ENCODE results near the gene COL9A2. TPM values are rescaled to one million over a fixed set of nuclear protein-coding genes. Genes with fewer than 3 reads are reported as not detected.

The COL9A2 gene
- total RNA-seq, 1 donor from 2014 or later: 3.3 TPM

- Mint-ChIP-seq H3K4me3 (ENCODE audit: unreplicated experiment) (no peak overlapping the region), H3K4me1 (ENCODE audit: low read depth, unreplicated experiment) (no peaks in the 10 kb centered on the region), H3K27me3 (ENCODE audit: unreplicated experiment) (peaks cover 10% of the 10 kb centered on the region), H3K36me3 (ENCODE audit: unreplicated experiment) (no peaks in the 10 kb centered on the region), H3K27ac (ENCODE audit: unreplicated experiment) (no peak overlapping the region), H3K9me3 (ENCODE audit: unreplicated experiment) (peaks cover 2% of the 10 kb centered on the region)
- no peak for TF ChIP-seq CTCF (IDR thresholded peaks at IDR 0.05; ENCODE audit: partially characterized antibody, unreplicated experiment)
- no peak for DNase-seq
Measured at GRCh38 chr1:40301066-40301465, 16.0 kb downstream of the COL9A2 start.

GRCh38 chr1:40300651-40301050 is 16.4 kb downstream of the COL9A2 start:
- no peak for TF ChIP-seq CTCF (IDR thresholded peaks at IDR 0.05; ENCODE audit: partially characterized antibody, unreplicated experiment)
- Mint-ChIP-seq H3K4me1 (ENCODE audit: low read depth, unreplicated experiment) (no peaks in the 10 kb centered on the region), H3K4me3 (ENCODE audit: unreplicated experiment) (no peak overlapping the region), H3K9me3 (ENCODE audit: unreplicated experiment) (peaks cover 2% of the 10 kb centered on the region), H3K27ac (ENCODE audit: unreplicated experiment) (no peak overlapping the region), H3K27me3 (ENCODE audit: unreplicated experiment) (peaks cover 10% of the 10 kb centered on the region), H3K36me3 (ENCODE audit: unreplicated experiment) (no peaks in the 10 kb centered on the region)
- no peak for DNase-seq

- TF ChIP-seq CTCF (IDR thresholded peaks at IDR 0.05; ENCODE audit: partially characterized antibody, unreplicated experiment): no peak
- Mint-ChIP-seq H3K27ac (ENCODE audit: unreplicated experiment) (no peak overlapping the region), H3K36me3 (ENCODE audit: unreplicated experiment) (no peaks in the 10 kb centered on the region), H3K4me3 (ENCODE audit: unreplicated experiment) (no peak overlapping the region), H3K4me1 (ENCODE audit: low read depth, unreplicated experiment) (no peaks in the 10 kb centered on the region), H3K9me3 (ENCODE audit: unreplicated experiment) (peaks cover 2% of the 10 kb centered on the region), H3K27me3 (ENCODE audit: unreplicated experiment) (peaks cover 10% of the 10 kb centered on the region)
- no peak for DNase-seq
Measured at GRCh38 chr1:40300249-40300567, 16.9 kb downstream of the COL9A2 start.

GRCh38 chr1:40299366-40300248 is 17.5 kb downstream of the COL9A2 start:
- Mint-ChIP-seq H3K27me3 (ENCODE audit: unreplicated experiment) (peaks cover 10% of the 10 kb centered on the region), H3K4me1 (ENCODE audit: low read depth, unreplicated experiment) (no peaks in the 10 kb centered on the region), H3K27ac (ENCODE audit: unreplicated experiment) (no peak overlapping the region), H3K4me3 (ENCODE audit: unreplicated experiment) (no peak overlapping the region), H3K36me3 (ENCODE audit: unreplicated experiment) (no peaks in the 10 kb centered on the region), H3K9me3 (ENCODE audit: unreplicated experiment) (peaks cover 2% of the 10 kb centered on the region)
- no peak for DNase-seq
- no peak for TF ChIP-seq CTCF (IDR thresholded peaks at IDR 0.05; ENCODE audit: partially characterized antibody, unreplicated experiment)

- no peak for TF ChIP-seq CTCF (IDR thresholded peaks at IDR 0.05; ENCODE audit: partially characterized antibody, unreplicated experiment)
- DNase-seq: no peak
- Mint-ChIP-seq H3K27me3 (ENCODE audit: unreplicated experiment) (no peaks in the 10 kb centered on the region), H3K9me3 (ENCODE audit: unreplicated experiment) (peaks cover 3% of the 10 kb centered on the region), H3K4me3 (ENCODE audit: unreplicated experiment) (no peak overlapping the region), H3K36me3 (ENCODE audit: unreplicated experiment) (peaks cover 7% of the 10 kb centered on the region), H3K4me1 (ENCODE audit: low read depth, unreplicated experiment) (no peaks in the 10 kb centered on the region), H3K27ac (ENCODE audit: unreplicated experiment) (no peak overlapping the region)
Measured at GRCh38 chr1:40291293-40291692, 25.8 kb downstream of the COL9A2 start.
